Activated T-cell treated with anti-CD3 and anti-CD28 coated beads, Interleukin-2, amount 50 U/mL, for 4 hours (primary cell): ENCODE results near the gene LRRC63. TPM values are rescaled to one million over a fixed set of nuclear protein-coding genes. Genes with fewer than 3 reads are reported as not detected.
A peak's percentile ranks its signal among the peaks of the same experiment; 100 is the strongest.
"Not testable (repeated sequence)": the region's sequence is repeated elsewhere in the genome, so short reads cannot be mapped to it uniquely, and the experiment has no call there.

ENCODE experiments used
- ATAC-seq, 2 donors: fragments of 200-7000 bp; cut with Tn5 transposase; one replicate each; pipeline ENCODE4 v1.10.0; 2021
- DNase-seq: peaks from one replicate; pipeline ENCODE4 v3.0.0-alpha.2; 2020
- H3K27me3 Mint-ChIP-seq: one replicate; pipeline ENCODE4 v1.8.0; 2021; ENCODE audit warnings: low read depth, mixed read lengths
- H3K36me3 Mint-ChIP-seq: one replicate; pipeline ENCODE4 v1.8.0; 2022; ENCODE audit warnings: mixed read lengths; ENCODE audit not compliant: insufficient read depth
- H3K4me1 Mint-ChIP-seq: one replicate; pipeline ENCODE4 v1.8.0; 2021; ENCODE audit warnings: low read depth, mixed read lengths
- H3K4me3 Mint-ChIP-seq: one replicate; pipeline ENCODE4 v1.8.0; 2021; ENCODE audit warnings: mild to moderate bottlenecking, moderate library complexity, mixed read lengths
- H3K9me3 Mint-ChIP-seq: one replicate; pipeline ENCODE4 v1.8.0; 2021; ENCODE audit warnings: mixed read lengths
- total RNA-seq, 3 donors: library from RNA; stranded (reverse); gene quantifications; one replicate each; pipeline ENCODE4 v1.2.1, GENCODE V29; 2021

The LRRC63 gene
- total RNA-seq, 3 donors from 2014 or later: 0.16 TPM; not detected in 2

DNA sequence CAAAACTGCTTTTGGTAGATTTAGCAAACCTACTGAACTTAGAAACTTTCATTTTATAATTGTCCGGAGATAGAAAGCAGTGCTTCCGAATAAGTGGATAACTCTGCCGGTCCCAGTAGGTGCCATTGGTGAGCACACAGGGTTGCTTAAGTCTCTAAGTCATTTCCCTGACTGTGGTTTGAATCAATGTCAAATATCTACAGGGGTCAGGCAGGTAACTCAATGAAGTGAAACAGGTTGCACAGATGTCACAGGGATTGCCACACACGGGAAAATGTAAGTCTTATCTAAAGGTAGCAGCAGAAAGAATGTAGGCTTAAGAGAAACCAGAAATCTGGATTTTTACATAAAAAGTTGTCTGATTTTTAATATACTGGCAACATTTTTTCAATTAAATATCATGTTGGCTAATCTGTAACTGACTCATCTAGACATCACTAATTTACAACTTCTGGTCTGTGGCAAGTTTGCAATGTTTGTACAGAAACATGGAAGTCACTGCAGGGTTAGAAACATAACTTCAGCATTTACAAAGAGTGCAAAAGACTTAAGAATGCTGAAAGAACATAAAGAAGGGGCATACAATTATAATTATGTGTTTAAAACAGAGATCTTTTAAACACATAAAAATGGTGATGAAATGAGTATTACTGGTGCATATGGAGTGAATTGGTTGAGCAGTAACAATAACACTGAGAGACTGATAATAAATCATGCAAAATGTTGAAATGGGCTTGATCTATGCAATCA, 14.3 kb upstream of the LRRC63 start:
- no peak for ATAC-seq
- H3K4me1 Mint-ChIP-seq: peaks cover 25% of the 10 kb centered on the region
- no peak overlapping the region for H3K4me3 Mint-ChIP-seq
- H3K36me3 Mint-ChIP-seq: no peaks in the 10 kb centered on the region
- H3K27me3 Mint-ChIP-seq: no peaks in the 10 kb centered on the region
- H3K9me3 Mint-ChIP-seq: no peaks in the 10 kb centered on the region
- DNase-seq: no peak

DNA sequence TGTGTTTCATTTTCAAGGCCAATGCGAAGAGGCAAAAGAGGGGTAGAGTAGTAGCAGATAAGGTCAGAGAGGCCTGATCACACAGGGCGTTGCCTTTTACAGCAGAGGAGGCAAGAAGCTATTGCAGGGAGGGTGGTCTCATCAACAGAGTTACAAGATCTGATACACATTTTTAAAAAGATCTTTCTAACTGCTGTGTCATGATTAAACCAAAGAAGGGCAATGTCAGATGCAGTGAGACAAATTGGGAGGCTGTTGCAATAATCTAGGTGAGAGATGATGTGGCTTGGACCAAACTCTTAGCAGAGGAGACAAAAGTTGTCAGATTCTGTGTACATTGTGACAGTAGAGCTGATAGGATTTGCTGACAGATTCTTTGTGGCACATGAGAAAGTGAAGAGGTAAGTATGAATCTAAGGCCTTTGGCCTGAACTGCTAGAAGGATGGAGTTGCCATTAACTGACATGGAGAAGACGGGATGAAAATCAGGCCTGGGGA, 13.0 kb upstream of the LRRC63 start:
- no peaks in the 10 kb centered on the region for H3K9me3 Mint-ChIP-seq
- no peak for DNase-seq
- H3K4me3 Mint-ChIP-seq: no peak overlapping the region
- H3K27me3 Mint-ChIP-seq: no peaks in the 10 kb centered on the region
- ATAC-seq: no peak
- H3K36me3 Mint-ChIP-seq: no peaks in the 10 kb centered on the region
- peaks cover 36% of the 10 kb centered on the region for H3K4me1 Mint-ChIP-seq

DNA sequence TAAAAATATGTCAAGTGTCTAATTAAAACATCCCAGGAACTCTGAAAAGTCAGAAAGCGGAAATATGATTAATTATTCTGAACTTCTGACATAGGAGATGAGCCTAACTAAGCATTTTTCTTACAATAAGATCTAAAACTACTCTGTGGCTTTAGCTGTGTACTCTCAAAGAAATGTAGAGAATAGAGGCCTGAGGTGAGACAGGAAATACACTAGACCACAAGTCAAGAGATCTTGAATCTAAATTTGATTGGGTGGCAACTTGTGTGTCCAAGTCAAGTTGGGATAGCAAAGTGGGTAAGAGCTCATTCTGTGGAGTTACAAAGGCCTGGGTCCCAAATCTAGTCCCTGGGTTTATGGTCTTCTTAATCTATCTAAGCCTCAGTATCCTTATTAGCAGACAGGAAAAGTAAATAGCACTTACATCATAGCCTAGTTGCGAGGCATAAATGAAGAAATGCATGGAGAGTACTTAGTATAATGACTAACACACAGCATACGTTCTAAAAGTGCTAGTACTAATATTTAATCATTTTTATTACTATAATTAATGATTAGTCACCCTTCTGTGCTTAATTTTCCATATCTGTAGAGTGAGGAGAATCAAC, 9.4 kb upstream of the LRRC63 start:
- Mint-ChIP-seq H3K4me1 (peaks cover 40% of the 10 kb centered on the region), H3K36me3 (no peaks in the 10 kb centered on the region), H3K9me3 (no peaks in the 10 kb centered on the region), H3K27me3 (no peaks in the 10 kb centered on the region), H3K4me3 (no peak overlapping the region)
- DNase-seq (no peak), ATAC-seq (peak; percentile 40 to 52)

DNA sequence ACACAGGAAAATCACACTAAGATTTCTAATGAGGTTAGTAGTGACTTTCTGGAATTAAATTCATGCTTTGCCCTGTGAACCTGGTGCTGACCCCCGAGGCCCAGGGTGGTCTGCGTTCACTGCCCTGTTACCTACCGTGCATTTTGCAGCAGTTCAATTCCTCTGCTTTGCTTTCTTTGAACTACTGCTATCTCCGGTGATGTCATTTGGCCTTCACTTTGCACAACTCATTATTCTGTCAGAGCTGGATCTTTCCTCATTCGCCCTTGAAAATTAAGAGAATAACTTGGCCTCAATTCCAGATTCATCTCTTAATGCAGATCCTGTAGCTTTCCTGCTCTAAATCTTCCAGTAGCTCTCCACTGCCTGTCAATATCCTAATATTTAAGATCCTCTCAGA, 8.8 kb upstream of the LRRC63 start:
- no peaks in the 10 kb centered on the region for H3K27me3 Mint-ChIP-seq
- H3K4me3 Mint-ChIP-seq: no peak overlapping the region
- H3K4me1 Mint-ChIP-seq: peaks cover 40% of the 10 kb centered on the region
- H3K9me3 Mint-ChIP-seq: no peaks in the 10 kb centered on the region
- no peaks in the 10 kb centered on the region for H3K36me3 Mint-ChIP-seq
- ATAC-seq: no peak
- no peak for DNase-seq

DNA sequence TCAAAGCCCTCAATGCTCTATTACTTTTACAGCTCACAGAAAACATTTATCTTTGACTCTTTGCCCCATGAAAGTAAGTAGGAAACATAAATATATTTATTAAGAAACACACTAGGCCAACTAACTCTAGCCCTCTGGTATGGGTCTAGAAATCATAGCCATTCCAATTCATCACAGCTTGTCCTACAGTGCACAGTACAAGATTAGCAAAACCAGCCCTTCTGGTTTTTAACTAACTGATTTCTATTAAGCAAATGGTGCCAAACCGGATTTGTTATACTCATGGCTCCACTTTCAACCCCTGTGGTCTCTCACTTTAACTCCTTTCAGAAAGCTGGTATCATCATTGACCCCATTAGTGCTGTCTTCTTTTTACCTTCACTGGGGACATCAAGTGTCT, 5.6 kb upstream of the LRRC63 start:
- Mint-ChIP-seq H3K36me3 (no peaks in the 10 kb centered on the region), H3K4me1 (peaks cover 34% of the 10 kb centered on the region), H3K9me3 (no peaks in the 10 kb centered on the region), H3K4me3 (no peak overlapping the region), H3K27me3 (no peaks in the 10 kb centered on the region)
- no peak for DNase-seq
- ATAC-seq: no peak

DNA sequence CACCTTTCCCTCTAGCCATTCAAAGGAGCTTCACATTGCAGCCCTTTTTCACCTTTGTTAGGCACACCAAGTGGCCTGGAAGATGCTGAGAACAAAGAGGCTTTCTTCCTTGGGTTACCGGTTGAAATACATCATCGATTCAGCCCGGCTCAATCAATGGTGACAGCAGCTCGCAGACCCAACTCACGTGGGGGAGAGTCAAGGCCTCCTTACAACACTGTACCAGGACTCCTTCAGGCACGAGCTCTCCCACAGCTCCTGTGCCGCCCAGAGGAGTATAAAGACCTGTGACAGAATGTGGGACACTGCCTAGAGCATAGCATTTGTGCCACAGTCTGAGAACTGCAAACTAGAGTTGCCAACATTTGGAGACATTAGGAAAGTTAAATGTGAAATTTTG, 3.9 kb upstream of the LRRC63 start:
- Mint-ChIP-seq H3K4me3 (no peak overlapping the region), H3K9me3 (no peaks in the 10 kb centered on the region), H3K27me3 (no peaks in the 10 kb centered on the region), H3K36me3 (no peaks in the 10 kb centered on the region), H3K4me1 (peaks cover 26% of the 10 kb centered on the region)
- DNase-seq: no peak
- ATAC-seq: no peak

DNA sequence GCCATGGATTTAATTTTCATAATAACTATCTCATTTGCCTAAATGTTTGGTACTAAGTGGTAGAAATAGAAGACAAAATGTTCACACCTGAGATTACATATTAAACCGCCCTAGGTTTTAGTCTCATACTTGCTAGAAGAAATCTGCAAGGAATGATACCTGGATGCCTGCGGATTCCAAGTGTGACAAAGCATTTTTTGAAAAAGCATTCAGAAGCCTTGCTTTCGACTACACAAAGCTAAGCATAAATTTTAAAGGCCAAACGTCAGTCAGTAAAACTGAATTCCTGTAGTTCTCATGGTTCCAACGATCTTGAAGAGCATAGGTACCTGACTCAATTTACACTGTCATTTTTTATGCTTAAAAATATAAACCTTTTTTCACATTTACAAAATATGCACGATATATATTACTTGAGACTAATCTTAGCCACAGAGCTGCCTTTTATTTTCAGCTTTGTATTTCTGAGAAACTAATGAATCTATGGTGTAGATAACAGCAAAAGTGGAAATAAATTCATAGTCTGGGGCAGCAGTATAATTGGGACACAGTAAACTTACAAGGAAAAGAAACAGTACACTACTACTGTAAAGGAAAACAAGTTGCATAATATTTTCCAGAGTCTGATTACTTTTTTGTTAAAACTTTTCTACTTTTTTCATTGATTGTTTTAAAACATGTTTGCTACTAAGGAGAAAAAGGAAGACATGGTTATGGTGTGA, 1.2 kb upstream of the LRRC63 start:
- DNase-seq: no peak
- ATAC-seq: no peak
- no peaks in the 10 kb centered on the region for H3K36me3 Mint-ChIP-seq
- no peaks in the 10 kb centered on the region for H3K27me3 Mint-ChIP-seq
- H3K4me3 Mint-ChIP-seq: peak overlapping the region; percentile 83
- no peaks in the 10 kb centered on the region for H3K9me3 Mint-ChIP-seq
- H3K4me1 Mint-ChIP-seq: peaks cover 18% of the 10 kb centered on the region

DNA sequence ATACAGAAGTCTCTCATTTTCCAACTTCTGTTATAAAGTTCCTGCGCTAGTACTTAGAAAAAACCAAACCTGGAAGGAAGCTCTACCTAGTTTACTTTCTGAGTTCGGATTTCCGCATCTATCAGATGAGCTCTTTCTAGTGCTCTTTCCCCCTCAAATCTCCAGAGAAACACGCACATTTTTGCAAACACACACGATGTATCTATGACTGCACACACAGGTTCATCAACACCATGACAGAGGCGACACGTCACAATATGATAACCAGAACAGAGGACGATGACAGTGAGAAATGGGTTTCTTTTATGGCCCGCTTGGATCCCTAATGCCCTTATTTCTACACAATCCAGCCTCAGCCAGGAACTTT, 629 bp upstream of the LRRC63 start:
- Mint-ChIP-seq H3K9me3 (no peaks in the 10 kb centered on the region), H3K36me3 (no peaks in the 10 kb centered on the region), H3K4me1 (peaks cover 18% of the 10 kb centered on the region), H3K4me3 (peak overlapping the region; percentile 83), H3K27me3 (no peaks in the 10 kb centered on the region)
- ATAC-seq (peak; percentile 69 to 72), DNase-seq (peak; percentile 16)

DNA sequence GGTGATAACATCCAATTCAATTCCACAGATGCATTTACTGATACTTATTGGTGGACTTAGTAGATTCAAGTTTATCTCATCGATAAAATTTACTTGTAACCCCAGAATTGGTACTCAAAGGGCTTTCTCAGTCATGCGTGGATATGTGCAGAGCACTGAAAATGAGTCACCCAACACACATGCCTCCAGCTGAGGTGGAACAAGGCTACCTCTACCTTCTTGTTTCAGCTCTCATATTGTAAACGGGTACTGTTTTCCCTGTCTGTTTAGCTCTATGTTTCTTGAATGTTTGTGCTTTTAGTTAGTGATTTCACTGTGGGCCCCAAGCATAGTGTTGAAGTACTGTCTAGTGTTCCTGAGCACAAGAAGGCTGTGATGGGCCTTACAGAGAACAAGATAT, 1.5 kb downstream of the LRRC63 start:
- peaks cover 4% of the 10 kb centered on the region for H3K27me3 Mint-ChIP-seq
- H3K9me3 Mint-ChIP-seq: peaks cover 8% of the 10 kb centered on the region
- H3K4me1 Mint-ChIP-seq: peaks cover 18% of the 10 kb centered on the region
- no peak overlapping the region for H3K4me3 Mint-ChIP-seq
- ATAC-seq: no peak
- no peak for DNase-seq
- H3K36me3 Mint-ChIP-seq: peaks cover 5% of the 10 kb centered on the region

DNA sequence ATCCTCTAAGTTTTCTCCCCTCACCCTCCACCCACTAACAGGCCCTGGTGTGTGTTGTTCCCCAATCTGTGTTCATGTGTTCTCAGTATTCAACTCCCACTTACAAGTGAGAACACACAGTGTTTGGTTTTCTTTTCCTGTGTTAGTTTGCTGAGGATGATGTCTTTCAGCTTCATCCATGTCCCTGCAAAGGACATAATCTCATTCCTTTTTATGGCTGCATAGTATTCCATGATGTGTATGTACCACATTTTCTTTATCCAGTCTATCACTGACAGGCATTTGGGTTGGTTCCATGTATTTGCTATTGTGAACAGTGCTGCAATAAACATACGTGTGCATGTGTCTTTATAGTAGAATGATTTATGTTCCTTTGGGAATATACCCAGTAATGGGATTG, 3.0 kb downstream of the LRRC63 start:
- not testable (repeated sequence) for H3K9me3 Mint-ChIP-seq, H3K4me3 Mint-ChIP-seq, DNase-seq, H3K27me3 Mint-ChIP-seq, ATAC-seq, H3K36me3 Mint-ChIP-seq
- H3K4me1 Mint-ChIP-seq: peaks cover 19% of the 10 kb centered on the region

DNA sequence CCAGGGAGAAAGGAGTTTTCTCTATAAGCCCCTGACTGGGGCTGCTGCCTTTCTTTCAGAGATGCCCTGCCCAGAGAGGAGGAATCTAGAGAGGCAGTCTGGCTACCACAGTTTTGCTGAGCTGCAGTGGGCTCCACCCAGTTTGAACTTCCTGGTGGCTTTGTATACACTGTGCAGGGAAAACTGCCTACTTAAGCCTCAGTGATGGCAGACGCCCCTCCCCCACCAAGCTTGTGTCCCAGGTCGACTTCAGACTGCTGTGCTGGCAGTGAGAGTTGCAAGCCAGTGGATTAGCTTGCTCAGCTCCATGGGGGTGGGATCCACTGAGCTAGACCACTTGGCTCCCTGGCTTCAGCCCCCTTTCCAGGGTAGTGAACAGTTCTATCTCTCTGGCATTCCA, 8.5 kb downstream of the LRRC63 start:
- DNase-seq, H3K4me3 Mint-ChIP-seq, H3K27me3 Mint-ChIP-seq, H3K36me3 Mint-ChIP-seq, ATAC-seq: not testable (repeated sequence)
- Mint-ChIP-seq H3K9me3 (peaks cover 26% of the 10 kb centered on the region), H3K4me1 (peaks cover 17% of the 10 kb centered on the region)

DNA sequence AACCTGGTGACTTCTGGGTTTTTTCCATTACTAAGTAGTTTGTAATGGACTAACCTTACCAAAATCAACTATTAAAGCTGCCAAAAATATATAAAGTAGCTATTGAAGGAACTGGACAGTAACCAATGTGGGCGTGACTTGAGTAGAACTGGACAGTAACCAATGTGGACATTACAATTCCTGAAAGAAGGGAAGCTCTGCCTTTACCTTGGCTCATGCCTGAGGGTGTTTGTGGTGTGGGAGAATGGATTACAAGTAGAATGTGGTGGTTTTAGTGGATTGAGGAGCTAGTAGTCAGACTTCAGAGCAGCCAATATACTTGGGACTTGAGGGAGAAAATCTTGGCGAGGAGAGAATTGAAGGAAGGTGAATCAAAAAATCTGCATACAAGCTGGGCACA, 17.5 kb downstream of the LRRC63 start:
- no peaks in the 10 kb centered on the region for H3K4me1 Mint-ChIP-seq
- peaks cover 44% of the 10 kb centered on the region for H3K9me3 Mint-ChIP-seq
- ATAC-seq: no peak
- peaks cover 10% of the 10 kb centered on the region for H3K36me3 Mint-ChIP-seq
- no peak for DNase-seq
- no peak overlapping the region for H3K4me3 Mint-ChIP-seq
- H3K27me3 Mint-ChIP-seq: no peaks in the 10 kb centered on the region

DNA sequence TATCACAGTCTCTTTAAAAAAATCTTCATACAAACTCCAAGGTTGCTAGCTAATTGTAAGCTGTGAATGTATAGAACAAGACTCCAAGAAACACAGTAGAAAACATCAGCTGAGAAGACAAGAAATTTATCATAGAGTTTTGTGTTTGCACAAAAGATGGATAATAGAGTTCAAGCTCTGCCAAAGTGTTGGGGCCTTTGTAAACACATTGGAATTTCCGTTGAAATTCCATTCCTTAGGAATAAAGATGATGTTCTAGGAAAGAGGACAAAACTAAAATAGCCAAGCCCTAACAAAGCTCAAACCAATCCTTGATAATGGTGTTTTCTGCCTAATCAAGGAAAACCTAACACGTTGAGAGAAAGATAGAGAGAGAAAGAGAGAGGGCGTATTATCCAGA, 20.6 kb downstream of the LRRC63 start:
- peaks cover 51% of the 10 kb centered on the region for H3K9me3 Mint-ChIP-seq
- no peaks in the 10 kb centered on the region for H3K4me1 Mint-ChIP-seq
- ATAC-seq (no peak), DNase-seq (no peak)
- peaks cover 25% of the 10 kb centered on the region for H3K36me3 Mint-ChIP-seq
- no peak overlapping the region for H3K4me3 Mint-ChIP-seq
- H3K27me3 Mint-ChIP-seq: peaks cover 1% of the 10 kb centered on the region

DNA sequence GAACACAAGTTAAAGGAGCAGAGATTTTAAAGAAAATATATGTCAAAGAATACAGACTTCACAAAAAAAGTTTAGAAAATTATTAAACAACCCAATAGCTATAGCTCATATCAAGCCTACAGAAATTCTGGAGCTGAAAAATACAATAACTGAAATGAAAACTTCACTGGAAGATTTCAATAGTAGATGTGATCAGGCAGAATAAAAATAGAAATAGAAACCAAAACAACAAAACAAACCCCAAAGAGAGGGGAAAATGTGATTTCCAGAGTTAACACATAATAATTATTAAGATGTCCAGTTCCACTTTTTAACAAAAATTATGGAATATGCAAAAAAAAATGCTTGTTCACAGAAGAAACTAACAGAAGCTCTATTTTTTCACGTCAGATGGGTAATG, 23.6 kb downstream of the LRRC63 start:
- peaks cover 41% of the 10 kb centered on the region for H3K9me3 Mint-ChIP-seq
- no peak for DNase-seq
- ATAC-seq: no peak
- H3K4me3 Mint-ChIP-seq: no peak overlapping the region
- peaks cover 2% of the 10 kb centered on the region for H3K27me3 Mint-ChIP-seq
- H3K36me3 Mint-ChIP-seq: peaks cover 19% of the 10 kb centered on the region
- H3K4me1 Mint-ChIP-seq: no peaks in the 10 kb centered on the region

DNA sequence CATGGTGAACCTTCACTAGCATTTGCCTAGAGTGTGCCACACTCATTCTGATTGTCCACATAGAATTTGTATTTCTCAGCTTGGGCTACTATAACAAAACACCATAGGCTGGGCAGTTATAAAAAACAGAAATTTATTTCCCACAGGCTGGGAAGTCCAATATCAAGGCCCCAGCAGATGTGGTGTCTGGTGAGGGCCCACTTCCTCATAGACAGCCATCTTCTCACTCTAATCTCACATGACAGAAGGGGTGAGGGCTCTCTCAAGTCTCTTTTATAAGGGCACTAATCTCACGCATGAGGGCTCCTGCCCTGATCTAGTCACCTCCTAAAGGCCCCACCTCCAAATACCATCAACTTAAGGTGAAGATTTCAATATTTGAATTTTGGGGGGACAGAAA, 53.6 kb downstream of the LRRC63 start:
- no peak for ATAC-seq
- no peaks in the 10 kb centered on the region for H3K9me3 Mint-ChIP-seq
- no peak for DNase-seq
- no peaks in the 10 kb centered on the region for H3K36me3 Mint-ChIP-seq
- H3K27me3 Mint-ChIP-seq: peaks cover 5% of the 10 kb centered on the region
- no peaks in the 10 kb centered on the region for H3K4me1 Mint-ChIP-seq
- no peak overlapping the region for H3K4me3 Mint-ChIP-seq
